HL-60/S4 treated with retinoic acid at 250 ng/mL for 4 days and 3 days (cell line): ENCODE measurements around the gene GPD1L.
"Not testable (repeated sequence)": the region's sequence is repeated elsewhere in the genome, so short reads cannot be mapped to it uniquely, and the experiment has no call there.

ENCODE experiments used
- in situ Hi-C: fragments of 300-500 bp; cut with MboI; formaldehyde crosslinking; loops from 2 replicates; pipeline ENCODE4 v1.7.0; 2022; ENCODE audit warnings: low sequenced_read_pairs

The GPD1L gene

DNA sequence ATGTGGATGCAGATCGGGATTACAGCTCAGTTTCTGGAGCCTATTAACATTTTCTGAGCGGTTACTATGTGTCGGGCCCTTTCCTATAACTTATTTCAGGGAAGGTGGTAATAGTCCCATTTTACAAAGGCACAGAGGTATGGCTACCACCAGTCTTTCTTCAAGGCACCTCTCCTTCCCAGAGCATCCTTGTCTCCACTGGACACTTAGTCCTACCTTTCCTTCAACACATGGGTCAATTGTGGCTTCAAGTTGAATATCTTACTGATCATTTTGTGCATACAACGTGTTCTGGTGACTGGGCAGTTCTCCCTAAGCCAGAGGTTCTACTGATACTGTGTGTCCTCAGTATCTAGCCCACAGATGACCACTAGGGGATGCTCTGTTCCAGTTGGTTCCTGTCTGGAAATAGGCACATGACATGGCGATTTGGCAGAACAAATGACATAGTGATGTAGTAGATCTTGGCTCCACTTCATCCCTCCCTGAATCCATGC, 71.3 kb downstream of the GPD1L start:
- in situ Hi-C loops = no loop called here

- in situ Hi-C loops = no loop called here
Observed at GRCh38 chr3:32180141-32180784, 73.8 kb downstream of the GPD1L start.

DNA sequence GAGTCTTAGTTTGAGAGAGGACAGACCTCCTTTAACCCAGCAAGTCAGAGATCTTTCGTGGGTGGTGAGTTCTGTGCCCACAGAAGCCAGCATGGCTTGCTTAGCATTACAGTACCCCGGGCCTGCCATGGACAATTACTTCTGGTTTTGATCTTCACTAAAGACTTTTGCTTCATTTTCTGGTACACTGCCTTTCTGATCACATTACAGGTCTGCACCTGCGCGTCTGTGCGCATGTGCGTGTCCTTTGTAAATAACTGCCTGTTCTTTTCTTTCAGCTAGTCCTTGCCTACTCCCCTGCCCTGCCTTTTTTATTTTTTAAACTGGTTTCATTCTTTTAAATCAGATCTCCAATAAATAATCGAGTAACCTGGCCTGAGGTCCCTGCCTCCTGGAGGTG, 74.9 kb downstream of the GPD1L start:
- in situ Hi-C loops = no loop called here

DNA sequence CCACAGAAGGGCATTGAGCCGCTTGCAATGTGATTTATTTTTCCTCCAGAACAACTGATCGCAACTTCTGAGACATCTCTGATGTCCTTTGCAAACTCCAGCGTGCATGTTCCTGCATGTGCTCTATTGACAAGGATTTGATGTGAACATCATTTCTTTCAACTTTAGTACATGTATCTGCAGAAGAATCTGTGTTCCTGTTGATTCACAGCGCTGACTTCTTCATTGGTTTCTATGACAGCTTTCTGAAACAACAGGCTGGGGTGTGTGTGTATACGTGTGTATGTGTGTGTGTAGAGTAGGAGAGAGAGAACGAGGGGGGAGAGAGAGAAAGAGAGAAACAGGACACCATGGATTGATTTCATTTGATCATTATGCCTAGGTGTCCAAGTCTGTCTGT, 75.4 kb downstream of the GPD1L start:
- in situ Hi-C loops = no loop called here

DNA sequence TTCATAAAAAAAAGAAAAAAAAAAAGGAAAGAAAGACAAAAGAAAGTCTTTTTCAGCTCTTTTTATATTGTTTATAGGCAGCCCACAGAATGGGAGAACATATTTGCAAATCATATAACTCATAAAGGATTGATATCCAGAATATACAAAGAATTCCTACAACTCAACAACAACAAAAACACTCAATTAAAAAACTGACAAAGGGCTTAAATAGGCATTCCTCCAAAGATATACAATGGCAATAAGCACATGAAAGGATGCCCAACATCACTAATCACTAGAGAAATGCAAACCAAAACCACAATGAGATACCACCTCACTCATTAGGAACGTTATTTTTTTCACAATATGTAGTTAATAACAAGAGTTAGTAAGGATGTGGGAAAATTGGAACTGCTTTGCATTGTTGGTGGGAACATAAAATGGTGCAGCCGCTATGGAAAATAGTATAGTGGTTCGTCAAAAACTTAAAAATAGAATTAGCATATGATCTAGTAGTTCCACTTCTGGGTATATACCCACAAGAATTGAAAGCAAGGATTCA, 77.8 kb downstream of the GPD1L start:
- in situ Hi-C loops = no loop called here

GRCh38 chr3:32186097-32186496, 79.7 kb downstream of the GPD1L start:
- in situ Hi-C loops = no loop called here

DNA sequence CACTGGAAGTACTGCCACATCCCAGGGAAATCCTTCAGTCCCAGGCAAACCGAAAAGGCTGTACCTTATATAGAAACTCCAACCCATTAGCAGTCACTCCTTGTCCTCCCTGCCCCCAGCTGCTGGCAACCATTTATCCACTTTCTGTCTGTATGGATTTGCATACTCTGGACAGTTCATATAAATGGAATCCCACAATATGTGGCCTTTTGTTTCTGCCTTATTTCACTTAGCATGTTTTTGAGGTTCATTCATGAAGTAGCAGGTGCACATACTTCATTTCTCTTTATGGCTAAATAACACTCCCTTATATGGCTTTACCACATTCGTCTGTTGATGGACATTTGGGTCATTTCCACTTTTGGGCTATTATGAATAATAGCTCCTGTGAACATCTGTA, 80.5 kb downstream of the GPD1L start:
- in situ Hi-C loops = no loop called here

- in situ Hi-C loops = no loop called here
Observed at GRCh38 chr3:32189693-32190092, 83.3 kb downstream of the GPD1L start.

- in situ Hi-C loops = not testable (repeated sequence)
Observed at GRCh38 chr3:32190556-32190955, 84.1 kb downstream of the GPD1L start.

- in situ Hi-C loops = no loop called here
Observed at GRCh38 chr3:32193101-32193500, 86.7 kb downstream of the GPD1L start.

- in situ Hi-C loops = no loop called here
Observed at GRCh38 chr3:32194653-32195052, 88.2 kb downstream of the GPD1L start.

DNA sequence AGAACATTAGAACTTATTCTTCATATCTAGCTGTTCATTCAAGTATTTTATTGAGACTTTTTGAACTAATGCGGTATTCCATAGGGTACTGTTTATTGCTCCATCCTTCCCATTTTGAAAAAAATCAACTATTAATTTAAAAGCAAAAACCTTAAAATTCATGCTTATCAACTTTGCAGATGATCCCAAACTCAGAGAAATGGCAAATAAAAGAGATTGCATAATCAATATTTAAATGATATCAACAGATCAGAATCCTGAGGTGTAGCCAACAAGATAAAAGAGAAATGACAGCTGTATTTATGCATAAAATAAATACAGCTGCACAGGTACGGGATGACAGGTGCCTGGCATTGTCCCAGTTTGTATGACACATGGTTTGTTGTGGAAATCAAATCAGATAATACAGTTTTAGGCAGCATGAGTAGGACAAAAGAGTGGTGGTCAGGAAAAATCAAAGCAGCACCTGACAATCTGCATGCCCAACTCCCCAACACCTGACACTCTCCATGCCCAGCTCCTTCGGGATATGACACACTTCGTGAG, 89.6 kb downstream of the GPD1L start:
- in situ Hi-C loops = no loop called here

DNA sequence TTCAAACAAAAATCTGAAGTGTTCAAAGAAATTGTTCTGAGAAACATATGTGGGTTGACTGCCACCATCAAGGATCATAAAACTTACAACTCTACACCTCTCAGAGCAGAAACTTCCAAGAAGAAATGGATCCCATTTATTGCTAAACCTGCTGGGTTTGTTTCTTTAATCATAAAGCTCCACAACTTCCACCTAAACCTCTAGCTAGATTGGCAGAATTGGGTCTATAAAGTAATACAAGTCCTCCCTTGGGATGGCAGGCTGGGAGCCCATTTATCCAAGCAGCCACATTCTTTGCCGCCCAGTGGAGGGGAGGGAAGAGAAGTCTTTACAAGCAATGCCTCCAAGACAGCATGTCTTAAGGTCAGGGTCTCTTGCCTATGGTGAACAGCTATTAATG, 91.6 kb downstream of the GPD1L start:
- in situ Hi-C loops = no loop called here

GRCh38 chr3:32198714-32199113, 92.3 kb downstream of the GPD1L start:
- in situ Hi-C loops = no loop called here

DNA sequence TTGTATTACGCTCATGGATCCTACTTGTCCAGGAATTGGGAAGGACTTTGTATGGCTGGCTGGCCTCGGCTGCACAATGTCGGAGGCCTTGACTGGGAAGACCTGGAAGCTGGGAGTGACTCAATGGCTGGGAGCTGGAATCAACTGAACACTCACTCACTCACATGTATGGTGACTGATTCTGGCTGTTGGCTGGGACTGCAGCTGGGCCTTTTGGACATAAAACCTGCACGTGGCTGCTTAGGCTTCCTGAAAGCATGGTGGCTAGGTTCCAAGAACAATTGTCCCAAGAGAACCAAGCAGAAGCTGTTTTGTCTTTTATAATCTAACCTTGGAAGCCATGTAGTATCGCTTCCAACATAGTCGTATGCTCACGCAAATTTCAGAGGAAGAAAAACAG, 94.1 kb downstream of the GPD1L start:
- in situ Hi-C loops = no loop called here

DNA sequence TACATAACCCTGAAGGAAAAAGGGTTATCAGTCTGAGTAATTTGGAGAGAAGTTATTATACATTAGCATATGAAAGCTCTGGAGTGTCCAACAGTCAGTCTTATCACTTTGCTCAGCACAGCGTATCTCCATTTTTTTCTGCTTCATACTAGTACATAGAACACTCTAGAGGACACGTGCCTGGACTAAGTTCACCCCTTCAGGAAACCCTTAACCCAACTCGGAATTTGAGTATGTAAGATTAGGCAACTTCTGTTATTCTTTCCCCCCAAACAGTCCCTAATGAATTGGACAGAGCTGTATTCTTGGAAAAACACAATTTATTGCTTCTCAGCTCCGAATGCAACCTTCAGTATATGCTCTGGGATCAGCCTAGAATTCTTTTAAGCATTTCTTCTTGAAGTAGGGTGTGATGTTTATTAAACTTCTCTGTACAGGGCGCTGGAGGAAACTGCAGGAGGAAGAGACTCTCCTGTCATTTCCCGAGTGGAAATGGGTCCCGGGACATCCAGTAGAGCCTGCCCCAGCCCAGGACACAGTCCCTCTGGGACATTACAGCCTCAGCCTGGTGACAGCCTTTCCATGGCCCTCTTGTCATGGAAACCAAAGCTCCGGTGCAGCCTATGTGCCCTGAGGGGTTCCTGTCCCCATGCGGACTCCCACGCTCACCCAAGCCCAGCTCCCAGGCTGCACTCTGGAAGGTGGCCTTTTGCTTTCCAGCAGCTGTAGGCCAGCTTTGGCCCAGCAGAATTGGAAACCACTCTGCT, 94.8 kb downstream of the GPD1L start:
- in situ Hi-C loops = no loop called here

- in situ Hi-C loops = no loop called here
Observed at GRCh38 chr3:32202496-32202895, 96.1 kb downstream of the GPD1L start.

- in situ Hi-C loops = no loop called here
Observed at GRCh38 chr3:32203854-32204253, 97.4 kb downstream of the GPD1L start.

DNA sequence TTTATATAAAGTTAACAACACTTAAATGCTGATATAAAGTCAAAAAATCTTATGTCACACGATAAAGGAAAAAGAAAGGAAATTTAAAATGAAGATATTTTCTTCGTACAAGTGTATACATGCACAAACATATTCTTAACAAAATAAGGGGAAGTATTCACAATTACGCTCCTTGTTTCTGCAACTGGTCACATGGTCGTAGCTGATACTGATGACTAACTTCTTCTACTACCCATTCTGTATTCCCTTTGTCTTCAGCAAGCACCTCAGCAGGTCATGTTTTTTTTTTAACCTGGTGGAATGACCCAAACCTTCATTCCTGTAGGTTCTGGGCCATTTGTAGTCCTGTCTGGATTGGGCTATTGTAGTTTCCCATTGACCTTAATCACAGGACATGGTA, 102.0 kb downstream of the GPD1L start:
- in situ Hi-C loops = no loop called here

DNA sequence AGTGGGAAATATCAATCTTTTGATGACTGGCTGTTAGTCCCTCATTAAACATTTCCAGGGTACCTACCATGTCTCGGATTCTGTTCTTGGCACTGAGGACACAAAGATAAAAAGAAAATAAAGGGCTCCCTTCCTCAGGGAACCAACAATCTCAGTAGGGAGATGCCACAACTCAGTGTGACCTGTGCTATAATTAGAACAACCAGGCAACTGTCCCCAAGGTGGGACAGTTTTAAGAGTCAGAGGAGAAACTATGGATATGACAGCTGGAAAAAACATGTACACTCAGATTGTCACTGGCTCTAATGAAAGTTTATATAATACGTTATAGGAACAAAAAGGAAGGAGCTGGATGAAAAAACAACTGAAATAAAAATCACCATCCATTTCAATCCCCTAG, 108.8 kb downstream of the GPD1L start:
- in situ Hi-C loops = no loop called here

- in situ Hi-C loops = no loop called here
Observed at GRCh38 chr3:32216172-32216783, 109.9 kb downstream of the GPD1L start.

- in situ Hi-C loops = no loop called here
Observed at GRCh38 chr3:32217339-32217738, 110.9 kb downstream of the GPD1L start.
